ENCODE measurements around the gene TPMT. TPM values are rescaled to one million over a fixed set of nuclear protein-coding genes. Genes with fewer than 3 reads are reported as not detected.

Gene TPMT
- polyA plus RNA-seq (2012; ENCODE audit: insufficient read depth, insufficient read length, low read depth) = 4.5 TPM

- Histone ChIP-seq H3K27me3 (no peaks in the 10 kb centered on the region), H3K36me3 (no peaks in the 10 kb centered on the region), H3K9me3 (no peaks in the 10 kb centered on the region), H3K4me1 (no peaks in the 10 kb centered on the region), H3K4me3 (ENCODE audit: low read depth, low read length) (peak within 1 kb of the TSS; percentile 91)
- DNase-seq = no peak
- TF ChIP-seq CTCF (IDR thresholded peaks at IDR 0.05; ENCODE audit: low read depth, low read length) = no peak
Measured at GRCh38 chr6:18154507-18155149, at the start of gene TPMT. TSS of gene TPMT (minus strand) at chr6:18155077. CDS start at chr6:18149127, 5,950 bp downstream.

GRCh38 chr6:18203786-18204185 is 48.9 kb upstream of the TPMT start:
- Histone ChIP-seq H3K36me3 (no peaks in the 10 kb centered on the region), H3K4me3 (ENCODE audit: low read depth, low read length) (no peak overlapping the region), H3K4me1 (no peaks in the 10 kb centered on the region), H3K9me3 (no peaks in the 10 kb centered on the region), H3K27me3 (no peaks in the 10 kb centered on the region)
- TF ChIP-seq CTCF (IDR thresholded peaks at IDR 0.05; ENCODE audit: low read depth, low read length) = no peak
- no peak for DNase-seq

- DNase-seq = no peak
- Histone ChIP-seq H3K27me3 (no peaks in the 10 kb centered on the region), H3K36me3 (no peaks in the 10 kb centered on the region), H3K4me1 (no peaks in the 10 kb centered on the region), H3K9me3 (no peaks in the 10 kb centered on the region), H3K4me3 (ENCODE audit: low read depth, low read length) (no peak overlapping the region)
- no peak for TF ChIP-seq CTCF (IDR thresholded peaks at IDR 0.05; ENCODE audit: low read depth, low read length)
Measured at GRCh38 chr6:18192026-18192425, 37.1 kb upstream of the TPMT start.

GRCh38 chr6:18189196-18189595 is 34.3 kb upstream of the TPMT start:
- no peaks in the 10 kb centered on the region for H3K4me1 ChIP-seq
- no peak for TF ChIP-seq CTCF (IDR thresholded peaks at IDR 0.05; ENCODE audit: low read depth, low read length)
- no peaks in the 10 kb centered on the region for H3K27me3 ChIP-seq
- no peak overlapping the region for H3K4me3 ChIP-seq (ENCODE audit: low read depth, low read length)
- DNase-seq = no peak
- H3K36me3 ChIP-seq = no peaks in the 10 kb centered on the region
- H3K9me3 ChIP-seq = no peaks in the 10 kb centered on the region

- Histone ChIP-seq H3K4me3 (ENCODE audit: low read depth, low read length) (no peak overlapping the region), H3K27me3 (no peaks in the 10 kb centered on the region), H3K9me3 (no peaks in the 10 kb centered on the region), H3K4me1 (no peaks in the 10 kb centered on the region), H3K36me3 (no peaks in the 10 kb centered on the region)
- no peak for TF ChIP-seq CTCF (IDR thresholded peaks at IDR 0.05; ENCODE audit: low read depth, low read length)
- no peak for DNase-seq
Measured at GRCh38 chr6:18187701-18188100, 32.8 kb upstream of the TPMT start.

- DNase-seq = no peak
- Histone ChIP-seq H3K9me3 (no peaks in the 10 kb centered on the region), H3K4me1 (no peaks in the 10 kb centered on the region), H3K4me3 (ENCODE audit: low read depth, low read length) (no peak overlapping the region), H3K36me3 (no peaks in the 10 kb centered on the region), H3K27me3 (no peaks in the 10 kb centered on the region)
- no peak for TF ChIP-seq CTCF (IDR thresholded peaks at IDR 0.05; ENCODE audit: low read depth, low read length)
Measured at GRCh38 chr6:18186540-18187250, 31.8 kb upstream of the TPMT start.
